ENCODE results near the gene GABPA. TPM values are rescaled to one million over a fixed set of nuclear protein-coding genes. Genes with fewer than 3 reads are reported as not detected.

GABPA gene
- total RNA-seq, 1 experiment from 2014 or later, result 17.6 TPM

- Histone ChIP-seq H3K4me1 (ENCODE audit: control insufficient read depth, insufficient read depth, low read length) (no peaks in the 10 kb centered on the region), H3K4me3 (ENCODE audit: low read depth in 2 of 2, low read length in 2 of 2) (no peak overlapping the region), H3K27me3 (ENCODE audit: control insufficient read depth, insufficient read depth, low read length) (no peaks in the 10 kb centered on the region), H3K36me3 (ENCODE audit: control insufficient read depth, insufficient read depth, low read length) (peaks cover 3% of the 10 kb centered on the region; the same call in 1 of the 2 replicates), H3K9me3 (ENCODE audit: control insufficient read depth, insufficient read depth, low read depth, low read length) (no peaks in the 10 kb centered on the region), H3K27ac (ENCODE audit: low read length) (no peak overlapping the region)
- DNase-seq (ENCODE audit: low read depth, low spot score) (no peak), ATAC-seq (no peak)
- intact Hi-C loops (cut with micrococcal nuclease; ENCODE audit: unreplicated experiment) (no loop called here), in situ Hi-C loops (cut with HindIII; ENCODE audit: low pct_unique_long_range_greater_than_20kb, low sequenced_read_pairs) (no loop called here)
- POLR2A ChIA-PET, result no interaction called here
- BruUV-seq (replicated peaks), result no TSS peak
- TF ChIP-seq POLR2AphosphoS5 (IDR thresholded peaks at IDR 0.05; ENCODE audit: low read depth, low read length), result no peak
- TF ChIP-seq REST (IDR thresholded peaks at IDR 0.05; ENCODE audit: insufficient read depth in 1 of 2, low read depth in 2 of 2, low read length in 1 of 2), result no peak
- no peak for TF ChIP-seq CTCF (IDR thresholded peaks at IDR 0.05)
- no peak for TF ChIP-seq TCF7L2 (IDR thresholded peaks at IDR 0.05; ENCODE audit: low read depth, low read length)
- no peak for TF ChIP-seq SIN3A (IDR thresholded peaks at IDR 0.05; ENCODE audit: borderline replicate concordance, insufficient read depth, low read depth, low read length)
- CTCF ChIA-PET, result no interaction called here
Measured at GRCh38 chr21:25757531-25757930, 22.8 kb downstream of the GABPA start.

- in situ Hi-C loops (cut with HindIII; ENCODE audit: low pct_unique_long_range_greater_than_20kb, low sequenced_read_pairs) (no loop called here), intact Hi-C loops (cut with micrococcal nuclease; ENCODE audit: unreplicated experiment) (no loop called here)
- POLR2A ChIA-PET, result no interaction called here
Measured at GRCh38 chr21:25759573-25759972, 24.8 kb downstream of the GABPA start.

More at GRCh38 chr21:25759573-25759972, 24.8 kb downstream of the GABPA start:
- CTCF ChIA-PET, result no interaction called here
- ATAC-seq, result no peak
- DNase-seq (ENCODE audit: low read depth, low spot score), result no peak
- Histone ChIP-seq H3K27ac (ENCODE audit: low read length) (no peak overlapping the region), H3K27me3 (ENCODE audit: control insufficient read depth, insufficient read depth, low read length) (no peaks in the 10 kb centered on the region), H3K4me3 (ENCODE audit: low read depth in 2 of 2, low read length in 2 of 2) (no peak overlapping the region), H3K36me3 (ENCODE audit: control insufficient read depth, insufficient read depth, low read length) (peaks cover 8% of the 10 kb centered on the region; the same call in 1 of the 2 replicates), H3K9me3 (ENCODE audit: control insufficient read depth, insufficient read depth, low read depth, low read length) (no peaks in the 10 kb centered on the region), H3K4me1 (ENCODE audit: control insufficient read depth, insufficient read depth, low read length) (no peaks in the 10 kb centered on the region)
- no peak for TF ChIP-seq REST (IDR thresholded peaks at IDR 0.05; ENCODE audit: insufficient read depth in 1 of 2, low read depth in 2 of 2, low read length in 1 of 2)
- TF ChIP-seq CTCF (IDR thresholded peaks at IDR 0.05), result no peak
- no peak for TF ChIP-seq POLR2AphosphoS5 (IDR thresholded peaks at IDR 0.05; ENCODE audit: low read depth, low read length)
- TF ChIP-seq TCF7L2 (IDR thresholded peaks at IDR 0.05; ENCODE audit: low read depth, low read length), result no peak
- TF ChIP-seq SIN3A (IDR thresholded peaks at IDR 0.05; ENCODE audit: borderline replicate concordance, insufficient read depth, low read depth, low read length), result no peak
- BruUV-seq (replicated peaks), result no TSS peak
